GM12891 (cell line): ENCODE measurements around the gene OR2T6.

Source experiments
- POLR2A ChIP-seq: IDR thresholded peaks from 2 replicates; pipeline ENCODE4 v1.6.1; 2011; ENCODE audit warnings: low read depth, low read length, control low read depth
- POLR2AphosphoS5 ChIP-seq: IDR thresholded peaks from 2 replicates; pipeline ENCODE4 v1.6.1; 2011; ENCODE audit warnings: low read depth, low read length, control low read depth

DNA sequence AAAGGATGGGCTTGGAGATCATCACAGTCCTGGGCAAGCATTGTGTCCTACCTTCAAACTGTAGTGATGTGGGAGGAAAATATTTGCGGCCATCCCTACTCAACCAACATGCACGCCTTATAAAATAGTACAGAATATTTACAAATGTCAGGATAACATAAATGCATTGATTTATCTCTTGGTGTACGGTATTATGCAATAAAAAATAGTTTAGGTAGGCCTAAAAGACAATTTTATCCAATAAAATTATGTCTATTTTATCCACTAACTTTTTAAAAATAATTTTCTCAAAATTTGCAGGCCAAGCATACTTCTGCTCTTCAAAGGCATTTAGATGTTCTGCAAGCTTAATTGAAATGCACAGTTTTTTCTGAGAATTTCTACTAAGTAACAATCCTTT lies 27.2 kb downstream of the OR2T6 start, which contains the start of gene OR2T1:
- no peak for TF ChIP-seq POLR2A
- TF ChIP-seq POLR2AphosphoS5, result no peak
